Keratinocyte (primary cell): ENCODE results near the gene TNPO3. TPM values are rescaled to one million over a fixed set of nuclear protein-coding genes. Genes with fewer than 3 reads are reported as not detected.

Experiments
- DNase-seq: peaks from one replicate; pipeline ENCODE4 v3.0.0-alpha.2; 2011; ENCODE audit warnings: low read depth, missing footprints, low spot score
- FAIRE-seq: peaks from 2 replicates; lab custom pipeline; 2011; peaks lifted over from hg19 to GRCh38; lab: Jason Lieb, UNC
- H2AFZ ChIP-seq: 2 replicates; pipeline ENCODE4 v1.6.0; 2012; ENCODE audit warnings: low read length, control low read depth, inconsistent platforms; ENCODE audit not compliant: control insufficient read depth
- H3K27ac ChIP-seq: 2 replicates; pipeline ENCODE4 v1.5.1; 2011; ENCODE audit warnings: low read length; ENCODE audit not compliant: control insufficient read depth, insufficient read depth
- H3K27me3 ChIP-seq: 3 replicates; pipeline ENCODE4 v1.6.0; 2011; ENCODE audit warnings: low read length; ENCODE audit not compliant: control insufficient read depth, insufficient read depth; ENCODE audit errors: extremely low read depth
- H3K36me3 ChIP-seq, 2 experiments: 2 replicates in 1 of 2; 3 replicates in 1 of 2; pipeline ENCODE4 v1.5.1; 2011; ENCODE audit warnings: low read length in 2 of 2, mild to moderate bottlenecking in 1 of 2; ENCODE audit not compliant: control insufficient read depth in 2 of 2, insufficient read depth in 2 of 2; ENCODE audit errors: extremely low read depth in 1 of 2
- H3K4me1 ChIP-seq: 3 replicates; pipeline ENCODE4 v1.5.1; 2011; ENCODE audit warnings: low read length; ENCODE audit not compliant: control insufficient read depth, insufficient read depth; ENCODE audit errors: extremely low read depth
- H3K4me2 ChIP-seq: 3 replicates; pipeline ENCODE4 v1.6.0; 2011; ENCODE audit warnings: low read depth, low read length; ENCODE audit not compliant: control insufficient read depth, insufficient read depth; ENCODE audit errors: extremely low read depth
- H3K4me3 ChIP-seq, 3 experiments: fragments of 200-600 bp in 1 of 3; sonication (generic) in 1 of 3; 2 replicates in 2 of 3; 3 replicates in 1 of 3; pipeline ENCODE4 v1.5.1; 2011 to 2016; ENCODE audit warnings: low read length in 3 of 3, mild to moderate bottlenecking in 3 of 3, control low read depth in 2 of 3, inconsistent platforms in 1 of 3, low read depth in 1 of 3, mixed read lengths in 1 of 3, mixed run types in 1 of 3, moderate library complexity in 1 of 3; ENCODE audit not compliant: control insufficient read depth in 2 of 3, insufficient read depth in 2 of 3; ENCODE audit errors: extremely low read depth in 1 of 3
- H3K79me2 ChIP-seq: 2 replicates; pipeline ENCODE4 v1.6.0; 2012; ENCODE audit warnings: low read length; ENCODE audit not compliant: control insufficient read depth, insufficient read depth
- H3K9ac ChIP-seq: 3 replicates; pipeline ENCODE4 v1.6.0; 2011; ENCODE audit warnings: low read length; ENCODE audit not compliant: control insufficient read depth, insufficient read depth; ENCODE audit errors: extremely low read depth
- H3K9me1 ChIP-seq: 3 replicates; pipeline ENCODE4 v1.6.0; 2011; ENCODE audit warnings: low read length; ENCODE audit not compliant: control insufficient read depth, insufficient read depth; ENCODE audit errors: extremely low read depth
- H3K9me3 ChIP-seq: 2 replicates; pipeline ENCODE4 v1.5.1; 2012; ENCODE audit warnings: low read depth, low read length; ENCODE audit not compliant: control insufficient read depth
- H4K20me1 ChIP-seq: 3 replicates; pipeline ENCODE4 v1.6.0; 2011; ENCODE audit warnings: low read length; ENCODE audit not compliant: control insufficient read depth, insufficient read depth; ENCODE audit errors: extremely low read depth
- EZH2 ChIP-seq: IDR thresholded peaks from one replicate; pipeline ENCODE4 v1.6.1; 2012; ENCODE audit warnings: inconsistent platforms, mild to moderate bottlenecking, low read length, moderate library complexity
- dilution Hi-C: fragments of 300-500 bp; cut with MboI; formaldehyde crosslinking; loops from one replicate; pipeline ENCODE4 v1.7.0; 2020; ENCODE audit warnings: low sequenced_read_pairs; ENCODE audit not compliant: extremely low pct_ligation_motif_present
- polyA plus RNA-seq, 5 experiments: library from polyadenylated mRNA; depleted of rRNA in 3 of 5; stranded (reverse) in 3 of 5; stranded (forward) in 1 of 5; unstranded in 1 of 5; fragments of >200 nt; gene quantifications; 1 replicate in 1 of 5; 2 replicates in 3 of 5; 3 replicates in 1 of 5; pipeline versions ENCODE4 v1.2.1 to v1.2.3, GENCODE V29; 2011 to 2012; ENCODE audit warnings: missing spikeins in 2 of 5, low read depth in 1 of 5, low replicate concordance in 1 of 5
- TF ChIP-seq, protein P1 (sequence below), 3 experiments: IDR thresholded peaks in 1 of 3; conservative IDR thresholded peaks in 1 of 3; optimal IDR thresholded peaks in 1 of 3; 2 replicates in 2 of 3; 3 replicates in 1 of 3; pipeline versions ENCODE3 to v1.5.1; 2011; ENCODE audit warnings: low read length in 3 of 3, mild to moderate bottlenecking in 3 of 3, moderate library complexity in 2 of 3, control low read depth in 1 of 3, inconsistent platforms in 1 of 3; ENCODE audit not compliant: insufficient read depth in 2 of 3; ENCODE audit errors: extremely low read depth in 1 of 3

The TNPO3 gene
- polyA plus RNA-seq, 1 donor (not counting 4 experiments of a cell fraction or from before 2014, with no cell fraction given) = 35.1 TPM

- peaks cover 9% of the 10 kb centered on the region for H4K20me1 ChIP-seq
- H3K79me2 ChIP-seq = peaks cover 85% of the 10 kb centered on the region
- no peak overlapping the region for H3K4me2 ChIP-seq
- DNase-seq = no peak
- H2AFZ ChIP-seq = no peak overlapping the region
- H3K4me3 ChIP-seq = no peak overlapping the region
- H3K36me3 ChIP-seq = peaks cover 4 to 17% of the 10 kb centered on the region in 2 experiments
- no peak overlapping the region for H3K9ac ChIP-seq
- H3K27ac ChIP-seq = no peak overlapping the region
- no peaks in the 10 kb centered on the region for H3K9me3 ChIP-seq
- dilution Hi-C loops = no loop called here
- no peaks in the 10 kb centered on the region for H3K27me3 ChIP-seq
- no peaks in the 10 kb centered on the region for H3K4me1 ChIP-seq
- no peak for FAIRE-seq
- H3K9me1 ChIP-seq = peaks cover 2% of the 10 kb centered on the region
- TF ChIP-seq, protein P1, sequence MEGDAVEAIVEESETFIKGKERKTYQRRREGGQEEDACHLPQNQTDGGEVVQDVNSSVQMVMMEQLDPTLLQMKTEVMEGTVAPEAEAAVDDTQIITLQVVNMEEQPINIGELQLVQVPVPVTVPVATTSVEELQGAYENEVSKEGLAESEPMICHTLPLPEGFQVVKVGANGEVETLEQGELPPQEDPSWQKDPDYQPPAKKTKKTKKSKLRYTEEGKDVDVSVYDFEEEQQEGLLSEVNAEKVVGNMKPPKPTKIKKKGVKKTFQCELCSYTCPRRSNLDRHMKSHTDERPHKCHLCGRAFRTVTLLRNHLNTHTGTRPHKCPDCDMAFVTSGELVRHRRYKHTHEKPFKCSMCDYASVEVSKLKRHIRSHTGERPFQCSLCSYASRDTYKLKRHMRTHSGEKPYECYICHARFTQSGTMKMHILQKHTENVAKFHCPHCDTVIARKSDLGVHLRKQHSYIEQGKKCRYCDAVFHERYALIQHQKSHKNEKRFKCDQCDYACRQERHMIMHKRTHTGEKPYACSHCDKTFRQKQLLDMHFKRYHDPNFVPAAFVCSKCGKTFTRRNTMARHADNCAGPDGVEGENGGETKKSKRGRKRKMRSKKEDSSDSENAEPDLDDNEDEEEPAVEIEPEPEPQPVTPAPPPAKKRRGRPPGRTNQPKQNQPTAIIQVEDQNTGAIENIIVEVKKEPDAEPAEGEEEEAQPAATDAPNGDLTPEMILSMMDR (optimal IDR thresholded peaks at IDR 0.05 in 1 of 3, IDR thresholded peaks at IDR 0.05 in 1 of 3, conservative IDR thresholded peaks at IDR 0.05 in 1 of 3; ENCODE audit: extremely low read depth in 1 of 3, insufficient read depth in 2 of 3, low read length in 3 of 3) = no peak
- no peak for TF ChIP-seq EZH2
These were observed 17.3 kb downstream of the TNPO3 start for GRCh38 chr7:129037585-129037984.

- Histone ChIP-seq H3K9me3 (no peaks in the 10 kb centered on the region), H3K27me3 (no peaks in the 10 kb centered on the region), H3K27ac (no peak overlapping the region), H3K79me2 (peaks cover 84% of the 10 kb centered on the region), H2AFZ (no peak overlapping the region), H3K9ac (no peak overlapping the region), H3K36me3 (peaks cover 5 to 6% of the 10 kb centered on the region in 2 experiments), H3K4me3 (no peak overlapping the region), H3K9me1 (no peaks in the 10 kb centered on the region), H3K4me2 (no peak overlapping the region), H3K4me1 (no peaks in the 10 kb centered on the region), H4K20me1 (peaks cover 3% of the 10 kb centered on the region)
- FAIRE-seq (no peak), DNase-seq (no peak)
- dilution Hi-C loops = no loop called here
- TF ChIP-seq, protein P1 (optimal IDR thresholded peaks at IDR 0.05 in 1 of 3, IDR thresholded peaks at IDR 0.05 in 1 of 3, conservative IDR thresholded peaks at IDR 0.05 in 1 of 3; ENCODE audit: extremely low read depth in 1 of 3, insufficient read depth in 2 of 3, low read length in 3 of 3) = no peak
- TF ChIP-seq EZH2 = no peak
These were observed 22.9 kb downstream of the TNPO3 start for GRCh38 chr7:129032017-129032416.
